Retinal pigment epithelial cell (primary cell): ENCODE measurements around the gene EFCAB12.

Experiments
- DNase-seq: peaks from one replicate; pipeline ENCODE4 v3.0.0-alpha.2; 2010; ENCODE audit warnings: low read depth
- H3K4me3 ChIP-seq: 2 replicates; pipeline ENCODE4 v1.5.1; 2011; ENCODE audit warnings: mild to moderate bottlenecking, low read length, control low read depth, moderate library complexity
- CTCF ChIP-seq: conservative IDR thresholded peaks from 2 replicates; pipeline ENCODE4 v1.5.1; 2011; ENCODE audit warnings: low read depth, low read length, control low read depth, inconsistent platforms

Gene EFCAB12

GRCh38 chr3:129445471-129445870 lies 17.0 kb upstream of the EFCAB12 start:
- peak; percentile 62 for DNase-seq
- no peak overlapping the region for H3K4me3 ChIP-seq
- TF ChIP-seq CTCF: no peak

GRCh38 chr3:129442947-129443346 lies 14.5 kb upstream of the EFCAB12 start:
- TF ChIP-seq CTCF: no peak
- DNase-seq: no peak
- no peak overlapping the region for H3K4me3 ChIP-seq

- no peak for DNase-seq
- TF ChIP-seq CTCF: no peak
- no peak overlapping the region for H3K4me3 ChIP-seq
Observed at GRCh38 chr3:129442486-129442885, 14.1 kb upstream of the EFCAB12 start.

- no peak overlapping the region for H3K4me3 ChIP-seq
- no peak for DNase-seq
- peak; percentile 5 for TF ChIP-seq CTCF
Observed at GRCh38 chr3:129441782-129442181, 13.3 kb upstream of the EFCAB12 start.

GRCh38 chr3:129441215-129441614 lies 12.8 kb upstream of the EFCAB12 start:
- peak overlapping the region; percentile 99 for H3K4me3 ChIP-seq
- TF ChIP-seq CTCF: no peak
- DNase-seq: no peak

- H3K4me3 ChIP-seq: peak overlapping the region; percentile 99
- TF ChIP-seq CTCF: no peak
- DNase-seq: no peak
Observed at GRCh38 chr3:129440618-129441190, 12.3 kb upstream of the EFCAB12 start.

GRCh38 chr3:129439817-129440617 lies 11.6 kb upstream of the EFCAB12 start, which contains the start of the genes IFT122 and MBD4:
Gene IFT122 (plus strand): TSS chr3:129440224. CDS start chr3:129440331, 107 bp downstream.
Gene MBD4 (minus strand): TSS chr3:129439948. CDS start chr3:129439833, 115 bp downstream.
- H3K4me3 ChIP-seq: peak within 1 kb of the TSS; percentile 99
- peak; percentile 97 for DNase-seq
- TF ChIP-seq CTCF: no peak
